HEK293T (cell line): ENCODE results near the gene TLE3.

Source experiments
- BHLHE40 ChIP-seq: fragments of 450-650 bp; IDR thresholded peaks from 2 replicates; pipeline ENCODE4 v1.6.1; 2016; ENCODE audit warnings: mild to moderate bottlenecking, moderate library complexity, borderline replicate concordance
- FOXA1 ChIP-seq: fragments of 450-650 bp; IDR thresholded peaks from 2 replicates; pipeline ENCODE4 v1.6.1; 2016; ENCODE audit warnings: mild to moderate bottlenecking
- FOXK2 ChIP-seq: fragments of 450-650 bp; IDR thresholded peaks from 2 replicates; pipeline ENCODE4 v1.6.1; 2016; ENCODE audit warnings: mild to moderate bottlenecking
- FOXM1 ChIP-seq: fragments of 450-650 bp; IDR thresholded peaks from 2 replicates; pipeline ENCODE4 v1.6.1; 2017; ENCODE audit warnings: mild to moderate bottlenecking, borderline replicate concordance
- PKNOX1 ChIP-seq: fragments of 450-650 bp; IDR thresholded peaks from 2 replicates; pipeline ENCODE4 v1.6.1; 2016
- SP1 ChIP-seq: fragments of 450-650 bp; IDR thresholded peaks from 2 replicates; pipeline ENCODE4 v1.6.1; 2017
- TARDBP ChIP-seq: fragments of 450-650 bp; IDR thresholded peaks from 2 replicates; pipeline ENCODE4 v1.6.1; 2016

DNA sequence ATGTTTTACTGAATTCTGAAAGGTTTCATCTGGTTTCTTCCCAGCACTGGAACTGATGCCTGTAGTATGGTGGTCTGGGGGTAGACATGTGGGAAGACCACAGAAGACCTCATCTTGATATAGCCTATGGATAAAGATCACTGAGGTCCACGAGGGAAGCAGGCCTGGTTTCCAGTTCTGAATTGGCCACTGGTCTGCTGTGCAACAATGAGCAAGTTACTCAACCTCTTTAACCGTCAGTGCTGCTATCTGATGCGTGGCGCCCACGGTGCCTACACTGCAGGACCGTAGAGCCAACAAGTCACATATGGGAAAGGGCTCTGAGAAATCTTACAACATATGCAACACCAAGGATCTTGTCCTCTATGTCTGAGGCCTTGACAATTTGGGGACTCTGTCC, 13.3 kb downstream of the TLE3 start:
- TF ChIP-seq FOXK2 (no peak), FOXM1 (no peak), SP1 (no peak), FOXA1 (no peak), BHLHE40 (no peak), TARDBP (no peak), PKNOX1 (no peak)
